Measurements from ENCODE around the gene PHRF1.
"Not testable (repeated sequence)": the region's sequence is repeated elsewhere in the genome, so short reads cannot be mapped to it uniquely, and the experiment has no call there.

PHRF1 gene

DNA sequence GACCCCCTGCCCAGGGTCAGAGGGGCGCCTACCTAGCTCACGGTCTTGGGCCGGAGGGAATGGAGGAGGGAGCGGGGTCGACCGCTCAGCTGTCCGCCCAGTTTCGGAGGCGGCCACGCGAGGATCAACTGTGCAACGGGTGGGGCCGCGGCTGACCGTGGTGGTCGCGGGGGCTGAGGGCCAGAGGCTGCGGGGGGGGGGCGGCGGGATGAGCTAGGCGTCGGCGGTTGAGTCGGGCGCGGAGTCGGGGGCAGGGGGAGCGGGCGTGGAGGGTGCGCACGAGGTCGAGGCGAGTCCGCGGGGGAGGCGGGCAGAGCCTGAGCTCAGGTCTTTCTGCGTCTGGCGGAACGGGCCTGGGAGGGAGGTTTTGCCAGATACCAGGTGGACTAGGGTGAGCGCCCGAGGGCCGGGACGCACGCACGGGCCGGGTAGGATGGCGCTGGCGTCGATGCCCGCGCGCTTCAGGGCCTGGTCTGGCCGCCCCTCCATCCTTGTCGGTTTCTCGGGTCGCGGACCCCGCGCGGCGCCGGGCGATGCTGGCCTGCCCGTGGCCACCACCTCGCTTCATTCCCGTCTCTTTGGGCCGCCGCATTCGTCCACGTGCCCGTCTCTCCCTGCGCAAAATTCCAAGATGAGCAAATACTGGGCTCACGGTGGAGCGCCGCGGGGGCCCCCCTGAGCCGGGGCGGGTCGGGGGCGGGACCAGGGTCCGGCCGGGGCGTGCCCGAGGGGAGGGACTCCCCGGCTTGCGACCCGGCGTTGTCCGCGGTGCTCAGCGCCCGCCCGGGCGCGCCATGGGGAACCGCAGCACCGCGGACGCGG lies 60.5 kb downstream of the PHRF1 start, which contains the start of gene DRD4:
DRD4 (plus strand) TSS at position 759 of the 822 bp plus-strand sequence; CDS start at position 795, 36 bp downstream.
- DNase-seq, result no peak

GRCh38 chr11:637333-637592 lies 61.0 kb downstream of the PHRF1 start:
- DNase-seq, result no peak

DNA sequence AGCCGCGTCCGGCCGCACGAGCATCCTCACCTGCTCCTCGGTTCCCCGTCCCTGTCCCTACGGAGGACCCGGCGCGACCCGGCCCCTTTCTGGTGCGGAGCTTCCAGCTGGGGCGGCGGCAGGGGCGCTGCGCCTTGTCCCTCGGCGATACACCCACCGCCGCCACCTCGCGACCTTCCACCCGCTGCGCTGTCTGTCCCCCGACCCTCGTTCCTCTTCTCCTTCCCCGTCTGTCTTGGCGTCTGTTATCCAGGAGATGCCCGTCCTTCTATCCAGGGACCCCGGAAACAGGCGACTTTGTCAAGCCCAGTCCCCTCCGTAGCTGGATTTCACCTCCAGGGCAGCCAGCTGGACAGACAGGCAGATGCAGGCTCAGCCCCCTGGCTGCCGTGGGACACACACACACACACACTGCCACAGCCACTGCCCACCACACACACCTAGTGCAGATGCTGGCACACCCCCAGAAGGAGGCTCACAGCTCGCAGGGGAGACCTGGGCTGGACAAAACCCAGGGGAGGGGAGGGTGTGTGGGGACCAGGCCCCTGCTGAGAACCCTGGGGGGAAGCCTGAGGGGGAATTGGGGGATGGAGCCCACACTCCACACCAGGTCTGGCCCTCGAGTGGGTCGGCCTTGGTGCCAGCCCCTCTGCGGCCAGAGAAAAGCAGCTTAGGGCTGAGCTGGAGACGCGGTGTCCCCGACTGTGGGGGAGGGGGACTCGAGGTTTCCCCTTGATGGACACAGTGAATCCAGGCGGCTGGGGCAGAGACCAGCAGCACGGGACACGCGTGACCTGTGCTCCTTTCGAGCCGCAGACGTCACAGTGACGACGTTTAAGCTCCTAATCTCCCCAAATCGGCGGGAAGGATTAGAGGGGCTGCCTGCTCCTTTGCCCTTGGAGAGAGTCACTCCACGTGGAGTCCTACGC lies 61.6 kb downstream of the PHRF1 start:
- no peak for DNase-seq

DNA sequence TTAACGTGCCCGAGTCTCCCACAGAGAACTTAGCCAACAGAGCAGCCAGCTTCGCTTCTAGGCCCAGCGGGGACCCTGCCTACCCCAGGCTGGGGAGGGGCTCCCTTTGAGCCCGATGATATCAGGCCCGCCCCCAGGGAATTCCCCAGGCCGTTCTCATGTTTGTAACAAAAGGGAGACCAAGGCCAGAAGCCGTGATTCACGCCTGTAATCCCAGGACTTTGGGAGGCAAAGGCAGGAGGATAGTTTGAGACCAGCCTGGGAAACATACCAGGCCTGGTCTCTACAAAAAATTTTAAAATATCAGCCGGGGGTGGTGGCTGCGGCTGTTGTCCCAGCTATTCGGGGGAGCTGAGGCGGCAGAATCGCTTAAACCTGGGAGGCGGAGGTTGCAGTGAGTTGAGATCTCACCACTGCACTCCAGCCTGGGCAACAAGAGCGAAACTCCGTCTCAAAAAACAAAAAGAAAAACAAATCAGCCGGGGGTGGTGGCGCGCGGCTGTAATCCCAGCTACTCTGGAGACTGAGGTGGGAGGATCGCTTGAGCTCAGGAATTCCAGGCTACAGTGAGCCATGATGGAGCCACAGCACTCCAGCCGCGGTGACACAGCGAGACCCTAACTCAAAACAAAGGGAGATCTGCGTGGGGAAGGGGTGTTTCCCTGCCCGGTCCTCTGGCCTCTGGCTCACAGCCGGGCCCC lies 62.5 kb downstream of the PHRF1 start:
- DNase-seq, result no peak

DNA sequence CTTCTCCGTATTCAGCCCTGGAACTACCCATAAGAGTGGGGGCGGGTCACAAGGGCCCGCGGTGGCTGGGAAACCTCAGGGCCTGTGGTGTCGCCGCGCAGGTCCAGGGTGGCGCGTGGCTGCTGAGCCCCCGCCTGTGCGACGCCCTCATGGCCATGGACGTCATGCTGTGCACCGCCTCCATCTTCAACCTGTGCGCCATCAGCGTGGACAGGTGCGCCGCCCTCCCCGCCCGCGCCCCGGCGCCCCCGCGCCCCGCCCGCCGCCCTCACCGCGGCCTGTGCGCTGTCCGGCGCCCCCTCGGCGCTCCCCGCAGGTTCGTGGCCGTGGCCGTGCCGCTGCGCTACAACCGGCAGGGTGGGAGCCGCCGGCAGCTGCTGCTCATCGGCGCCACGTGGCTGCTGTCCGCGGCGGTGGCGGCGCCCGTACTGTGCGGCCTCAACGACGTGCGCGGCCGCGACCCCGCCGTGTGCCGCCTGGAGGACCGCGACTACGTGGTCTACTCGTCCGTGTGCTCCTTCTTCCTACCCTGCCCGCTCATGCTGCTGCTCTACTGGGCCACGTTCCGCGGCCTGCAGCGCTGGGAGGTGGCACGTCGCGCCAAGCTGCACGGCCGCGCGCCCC lies 63.2 kb downstream of the PHRF1 start:
- DNase-seq, result no peak

DNA sequence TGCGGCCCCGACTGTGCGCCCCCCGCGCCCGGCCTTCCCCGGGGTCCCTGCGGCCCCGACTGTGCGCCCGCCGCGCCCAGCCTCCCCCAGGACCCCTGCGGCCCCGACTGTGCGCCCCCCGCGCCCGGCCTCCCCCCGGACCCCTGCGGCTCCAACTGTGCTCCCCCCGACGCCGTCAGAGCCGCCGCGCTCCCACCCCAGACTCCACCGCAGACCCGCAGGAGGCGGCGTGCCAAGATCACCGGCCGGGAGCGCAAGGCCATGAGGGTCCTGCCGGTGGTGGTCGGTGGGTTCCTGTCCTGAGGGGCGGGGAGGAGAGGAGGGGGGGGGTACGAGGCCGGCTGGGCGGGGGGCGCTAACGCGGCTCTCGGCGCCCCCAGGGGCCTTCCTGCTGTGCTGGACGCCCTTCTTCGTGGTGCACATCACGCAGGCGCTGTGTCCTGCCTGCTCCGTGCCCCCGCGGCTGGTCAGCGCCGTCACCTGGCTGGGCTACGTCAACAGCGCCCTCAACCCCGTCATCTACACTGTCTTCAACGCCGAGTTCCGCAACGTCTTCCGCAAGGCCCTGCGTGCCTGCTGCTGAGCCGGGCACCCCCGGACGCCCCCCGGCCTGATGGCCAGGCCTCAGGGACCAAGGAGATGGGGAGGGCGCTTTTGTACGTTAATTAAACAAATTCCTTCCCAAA lies 63.9 kb downstream of the PHRF1 start:
- no peak for DNase-seq

DNA sequence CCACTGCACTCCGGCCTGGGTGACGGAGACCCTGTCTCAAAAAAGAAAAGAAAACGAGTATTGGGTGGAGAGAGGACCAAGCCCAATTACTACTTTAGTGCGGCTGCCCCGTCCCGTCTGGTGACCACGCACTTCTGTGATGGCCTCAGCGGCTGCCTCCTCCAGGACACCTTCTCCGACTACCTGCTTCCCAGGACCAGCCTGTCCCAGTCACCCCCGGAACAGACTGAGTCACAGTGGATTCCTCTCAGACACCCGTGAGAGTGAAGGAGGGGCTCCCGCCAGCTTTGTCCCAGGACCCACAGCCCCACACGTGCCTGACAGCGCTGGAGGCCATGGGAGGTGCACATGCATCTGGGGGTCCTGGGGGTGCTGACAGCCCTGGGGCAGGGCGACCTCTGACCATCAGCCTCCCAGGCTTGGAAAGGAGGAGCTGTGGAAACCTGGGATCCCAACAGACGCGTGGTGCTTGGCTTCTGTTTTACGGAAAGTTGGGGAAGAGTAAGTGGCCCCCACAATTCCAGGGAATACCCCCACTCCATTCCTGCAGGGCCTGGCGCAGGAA lies 65.6 kb downstream of the PHRF1 start:
- no peak for DNase-seq

DNA sequence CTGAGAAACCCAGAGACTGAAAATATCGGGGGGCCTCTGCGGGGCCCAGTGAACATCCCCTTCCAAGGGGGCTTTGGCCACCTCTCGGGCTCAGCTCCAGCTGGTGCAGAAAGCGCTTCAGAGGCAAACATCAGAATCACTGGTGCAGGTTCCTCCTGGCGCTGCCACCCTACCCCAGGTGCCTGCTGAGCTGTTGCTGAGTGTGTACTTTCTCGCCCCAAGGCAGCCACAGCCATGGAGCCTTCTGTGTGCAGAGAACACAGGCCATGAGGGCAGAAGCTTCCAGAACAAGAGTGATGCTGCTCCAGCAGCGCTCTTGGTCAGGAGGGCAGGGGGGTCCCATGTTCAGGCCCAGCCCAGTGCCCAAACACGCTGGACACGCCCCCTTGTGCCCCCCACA lies 67.1 kb downstream of the PHRF1 start:
- DNase-seq, result no peak

GRCh38 chr11:643849-644738 lies 67.8 kb downstream of the PHRF1 start:
- DNase-seq, result no peak

- no peak for DNase-seq
Measured at GRCh38 chr11:645536-645935, 69.3 kb downstream of the PHRF1 start.

- DNase-seq, result no peak
Measured at GRCh38 chr11:646214-646613, 69.9 kb downstream of the PHRF1 start.

GRCh38 chr11:647672-648158 lies 71.4 kb downstream of the PHRF1 start:
- not testable (repeated sequence) for DNase-seq

DNA sequence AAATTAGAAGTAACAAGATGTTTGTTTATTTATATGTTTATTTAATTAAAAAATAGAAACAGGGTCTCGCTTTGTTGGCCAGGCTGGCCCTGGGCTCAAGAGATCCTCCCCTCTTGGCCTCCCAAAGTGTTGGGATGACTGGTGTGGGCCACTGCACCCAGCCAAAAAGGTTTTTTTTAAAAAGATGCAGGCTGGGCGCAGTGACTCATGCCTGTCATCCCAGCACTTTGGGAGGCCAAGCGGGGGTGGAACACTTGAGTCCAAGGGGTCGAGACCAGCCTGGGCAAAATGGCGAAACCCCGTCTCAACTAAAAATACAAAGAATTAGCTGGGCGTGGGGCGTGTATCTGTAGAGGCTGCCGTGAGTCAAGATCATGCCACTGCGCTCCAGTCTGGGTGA lies 74.2 kb downstream of the PHRF1 start:
- DNase-seq, result no peak

GRCh38 chr11:653136-653535 lies 76.9 kb downstream of the PHRF1 start:
- not testable (repeated sequence) for DNase-seq

DNA sequence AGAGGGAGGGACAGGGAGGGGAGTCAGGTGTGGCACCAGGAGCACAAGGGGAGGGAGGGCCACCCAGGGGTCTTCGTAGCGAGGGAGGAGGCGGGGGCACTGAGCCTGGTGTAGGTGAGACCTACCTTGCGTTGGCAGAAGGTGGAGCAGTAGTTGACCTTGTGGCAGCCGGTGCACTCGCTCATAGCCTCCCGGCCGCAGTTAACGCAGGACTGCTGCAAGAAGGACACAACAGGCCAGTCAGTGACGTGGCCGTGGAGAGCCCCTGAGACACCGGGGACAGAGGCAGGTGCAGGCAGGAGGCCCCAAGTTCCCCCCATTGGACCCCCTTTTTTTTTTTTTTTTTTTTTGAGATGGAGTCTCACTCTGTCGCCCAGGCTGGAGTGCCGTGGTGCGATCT lies 77.6 kb downstream of the PHRF1 start:
- DNase-seq, result no peak

GRCh38 chr11:654444-654843 lies 78.2 kb downstream of the PHRF1 start:
- DNase-seq, result not testable (repeated sequence)

- DNase-seq, result no peak
Measured at GRCh38 chr11:655036-655726, 78.9 kb downstream of the PHRF1 start.

GRCh38 chr11:656426-656825 lies 80.2 kb downstream of the PHRF1 start:
- no peak for DNase-seq

DNA sequence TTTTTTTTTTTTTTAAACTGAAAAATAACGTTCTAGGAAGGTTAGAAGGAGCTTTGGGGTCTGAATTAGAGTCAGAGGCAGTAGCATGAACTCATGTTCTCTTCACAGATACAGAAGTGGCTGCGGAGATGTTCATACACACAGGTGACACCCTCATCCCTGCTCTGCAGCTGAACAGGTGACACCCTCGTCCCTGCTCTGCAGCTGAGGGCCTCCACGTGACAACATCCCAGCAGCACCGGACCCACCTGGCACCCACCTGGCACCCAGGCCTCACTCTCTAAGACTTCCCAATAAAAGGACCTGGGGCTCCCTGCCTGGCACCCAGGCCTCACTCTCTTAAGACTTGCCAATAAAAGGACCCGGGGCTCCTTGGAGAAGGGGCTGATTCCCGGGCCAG lies 80.6 kb downstream of the PHRF1 start:
- no peak for DNase-seq

- DNase-seq, result no peak
Measured at GRCh38 chr11:657691-658126, 81.4 kb downstream of the PHRF1 start.

All from activated T-cell treated with anti-CD3 and anti-CD28 coated beads for 4 hours (primary cell).